Mesenchymal stem cell (in vitro differentiated cells and primary cell): ENCODE measurements around the gene C5orf46.

ENCODE experiments used
- DNase-seq: peaks from one replicate; pipeline ENCODE4 v3.0.0-alpha.2; 2013
- H2AFZ ChIP-seq: one replicate; pipeline ENCODE4 v1.6.1; 2013; ENCODE audit warnings: low read depth, mild to moderate bottlenecking, control low read depth, inconsistent platforms, low read length, moderate library complexity
- H2AK5ac ChIP-seq: 2 replicates; pipeline ENCODE4 v1.6.1; 2013; ENCODE audit warnings: low read length, moderate library complexity, mild to moderate bottlenecking, inconsistent platforms; ENCODE audit not compliant: severe bottlenecking
- H2BK120ac ChIP-seq: one replicate; pipeline ENCODE4 v1.6.1; 2013; ENCODE audit warnings: low read depth, mild to moderate bottlenecking, inconsistent platforms, low read length, moderate library complexity
- H2BK12ac ChIP-seq, 2 experiments: one replicate each; pipeline ENCODE4 v1.6.1; 2013; ENCODE audit warnings: inconsistent platforms in 2 of 2, low read length in 2 of 2, mild to moderate bottlenecking in 2 of 2, moderate library complexity in 2 of 2, control low read depth in 1 of 2
- H2BK15ac ChIP-seq: one replicate; pipeline ENCODE4 v1.6.1; 2013; ENCODE audit warnings: mild to moderate bottlenecking, low read depth, inconsistent platforms; ENCODE audit not compliant: poor library complexity, severe bottlenecking
- H2BK5ac ChIP-seq: 2 replicates; pipeline ENCODE4 v1.6.1; 2013; ENCODE audit warnings: low read depth, mild to moderate bottlenecking, low read length, control low read depth, inconsistent platforms; ENCODE audit not compliant: poor library complexity, severe bottlenecking
- H3K14ac ChIP-seq, 2 experiments: one replicate each; pipeline ENCODE4 v1.6.1; 2013; ENCODE audit warnings: inconsistent platforms in 2 of 2, low read length in 2 of 2, control low read depth in 1 of 2, mild to moderate bottlenecking in 1 of 2, moderate library complexity in 1 of 2
- H3K18ac ChIP-seq, 2 experiments: one replicate each; pipeline ENCODE4 v1.6.1; 2013; ENCODE audit warnings: inconsistent platforms in 2 of 2, low read length in 2 of 2, control low read depth in 1 of 2, low read depth in 1 of 2, mild to moderate bottlenecking in 1 of 2
- H3K23ac ChIP-seq, 2 experiments: one replicate each; pipeline ENCODE4 v1.6.1; 2013; ENCODE audit warnings: inconsistent platforms in 2 of 2, low read length in 2 of 2, mild to moderate bottlenecking in 2 of 2, moderate library complexity in 2 of 2, control low read depth in 1 of 2
- H3K27ac ChIP-seq: 2 replicates; pipeline ENCODE4 v1.5.1; 2013; ENCODE audit warnings: mild to moderate bottlenecking, moderate library complexity, low read length, control low read depth, inconsistent platforms; ENCODE audit not compliant: poor library complexity, severe bottlenecking
- H3K27me3 ChIP-seq, 2 experiments: 2 replicates each; pipeline versions ENCODE4 v1.6.1 to v1.7.0; 2013; ENCODE audit warnings: low read length in 2 of 2, mild to moderate bottlenecking in 2 of 2, moderate library complexity in 2 of 2, control low read depth in 1 of 2, inconsistent platforms in 1 of 2; ENCODE audit not compliant: control insufficient read depth in 1 of 2, insufficient read depth in 1 of 2
- H3K36me3 ChIP-seq, 2 experiments: 2 replicates each; pipeline versions ENCODE4 v1.6.1 to v1.7.0; 2013; ENCODE audit warnings: low read length in 2 of 2, control low read depth in 1 of 2, inconsistent platforms in 1 of 2, low read depth in 1 of 2, mild to moderate bottlenecking in 1 of 2; ENCODE audit not compliant: insufficient read depth in 2 of 2, control insufficient read depth in 1 of 2
- H3K4ac ChIP-seq, 2 experiments: one replicate each; pipeline ENCODE4 v1.6.1; 2013; ENCODE audit warnings: inconsistent platforms in 2 of 2, low read length in 2 of 2, mild to moderate bottlenecking in 2 of 2, moderate library complexity in 2 of 2, control low read depth in 1 of 2, low read depth in 1 of 2
- H3K4me1 ChIP-seq: 2 replicates; pipeline ENCODE4 v1.6.1; 2013; ENCODE audit warnings: low read depth, low read length, control low read depth; ENCODE audit not compliant: control insufficient read depth, insufficient read depth
- H3K4me2 ChIP-seq: 2 replicates; pipeline ENCODE4 v1.6.1; 2013; ENCODE audit warnings: low read length, mild to moderate bottlenecking, inconsistent platforms; ENCODE audit not compliant: poor library complexity, severe bottlenecking
- H3K4me3 ChIP-seq, 2 experiments: 2 replicates each; pipeline versions ENCODE4 v1.5.1 to v1.7.0; 2013; ENCODE audit warnings: low read length in 2 of 2, mild to moderate bottlenecking in 2 of 2, control low read depth in 1 of 2, low read depth in 1 of 2; ENCODE audit not compliant: insufficient read depth in 1 of 2
- H3K79me1 ChIP-seq: replicated peaks from 2 replicates; pipeline ENCODE4 v1.6.1; 2013; ENCODE audit warnings: mild to moderate bottlenecking, control low read depth, low read length, inconsistent platforms; ENCODE audit not compliant: poor library complexity, severe bottlenecking
- H3K9ac ChIP-seq: 2 replicates; pipeline ENCODE4 v1.7.0; 2013; ENCODE audit warnings: mild to moderate bottlenecking, low read length, moderate library complexity
- H3K9me3 ChIP-seq: 2 replicates; pipeline ENCODE4 v1.7.0; 2013; ENCODE audit warnings: mild to moderate bottlenecking, low read length; ENCODE audit not compliant: control insufficient read depth
- H4K8ac ChIP-seq: one replicate; pipeline ENCODE4 v1.6.1; 2013; ENCODE audit warnings: inconsistent platforms, mild to moderate bottlenecking, low read length, moderate library complexity
- H4K91ac ChIP-seq: one replicate; pipeline ENCODE4 v1.6.1; 2013; ENCODE audit warnings: mild to moderate bottlenecking, low read length, inconsistent platforms
- WGBS: methylation state at CpG from one replicate; pipeline ENCODE4 v1.1.7; 2013; ENCODE audit warnings: mixed read lengths; 5-methylcytosine and 5-hydroxymethylcytosine counted together

Gene C5orf46

DNA sequence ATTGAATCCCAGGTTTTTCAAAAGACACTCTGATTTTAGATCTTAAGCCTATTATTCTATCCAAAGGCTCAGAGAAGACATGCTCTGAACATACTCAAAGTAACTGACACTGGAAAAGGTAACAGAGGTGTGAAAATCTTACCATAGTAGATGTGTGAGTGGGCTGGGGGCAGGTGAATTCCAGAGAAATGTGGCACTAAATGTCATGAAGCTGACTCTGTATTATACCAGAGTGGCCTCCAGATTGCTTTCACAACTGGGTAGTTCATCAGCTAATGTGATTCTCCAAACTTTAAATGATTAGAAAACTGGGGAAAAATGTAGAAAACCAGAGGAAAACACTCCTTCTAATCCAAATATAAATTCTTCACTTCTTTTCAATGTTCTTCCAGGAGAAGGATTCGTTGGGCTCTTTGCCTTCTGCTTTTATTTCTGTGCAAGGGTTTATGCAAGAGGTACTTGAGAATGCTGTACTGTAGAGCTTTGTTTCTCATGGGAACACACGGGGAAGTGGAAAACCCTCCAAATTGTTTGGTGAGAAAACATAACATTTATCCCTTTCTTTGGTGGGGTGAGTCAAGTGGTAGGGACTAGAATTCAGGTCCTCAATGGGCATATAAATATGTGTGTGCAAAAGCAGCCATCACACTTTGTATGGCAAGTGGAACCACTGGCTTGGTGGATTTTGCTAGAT, 28.1 kb downstream of the C5orf46 start, which contains the start of gene SCGB3A2:
Gene SCGB3A2 (plus strand): TSS at position 646 of the 694 bp plus-strand sequence. CDS start 93 bp downstream, outside the sequence.
- Histone ChIP-seq H3K27ac (no peak within 1 kb of the TSS), H4K8ac (no peak within 1 kb of the TSS), H3K36me3 (no peaks in the 10 kb centered on the region), H3K9ac (no peak within 1 kb of the TSS), H2BK12ac (no peak within 1 kb of the TSS), H4K91ac (no peak within 1 kb of the TSS), H3K23ac (no peak within 1 kb of the TSS), H3K79me1 (no peaks in the 10 kb centered on the region), H3K27me3 (peaks cover 34 to 44% of the 10 kb centered on the region in 2 experiments), H3K4ac (no peak within 1 kb of the TSS), H3K14ac (no peak within 1 kb of the TSS), H3K4me2 (no peak within 1 kb of the TSS), H3K18ac (no peak within 1 kb of the TSS), H2AK5ac (no peak within 1 kb of the TSS), H2AFZ (no peak within 1 kb of the TSS), H3K4me3 (no peak within 1 kb of the TSS), H3K4me1 (no peaks in the 10 kb centered on the region), H2BK15ac (no peak within 1 kb of the TSS), H2BK120ac (no peak within 1 kb of the TSS), H3K9me3 (no peaks in the 10 kb centered on the region), H2BK5ac (no peak within 1 kb of the TSS)
- DNase-seq, result no peak
- WGBS, result 44% methylated on average over 2 of the region's 2 CpGs

DNA sequence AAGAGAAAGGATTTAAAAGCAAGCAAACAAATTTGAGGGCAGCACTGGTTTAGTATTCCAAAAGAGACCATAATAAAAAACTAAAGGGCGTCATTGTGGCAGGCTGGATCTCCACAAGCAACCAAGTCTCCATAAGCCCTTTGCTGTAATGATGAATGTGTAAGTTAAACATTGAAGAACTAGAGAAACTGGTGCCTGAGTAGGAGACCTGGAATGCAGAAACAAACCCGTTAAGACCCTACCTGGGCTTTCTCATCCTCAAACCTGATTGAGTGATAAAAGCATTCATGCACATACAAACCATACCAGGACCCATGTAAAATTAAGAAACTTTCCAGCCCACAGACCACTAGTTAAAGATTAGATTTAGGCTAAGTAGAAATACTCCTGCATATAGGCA, 29.7 kb downstream of the C5orf46 start:
- no peak overlapping the region for H3K4ac ChIP-seq
- no peak for DNase-seq
- H3K14ac ChIP-seq, result no peak overlapping the region
- no peak overlapping the region for H2BK120ac ChIP-seq
- H2BK5ac ChIP-seq, result no peak overlapping the region
- H2AFZ ChIP-seq, result no peak overlapping the region
- H3K9me3 ChIP-seq, result no peaks in the 10 kb centered on the region
- H3K36me3 ChIP-seq, result no peaks in the 10 kb centered on the region
- no peaks in the 10 kb centered on the region for H3K79me1 ChIP-seq
- peaks cover 39% of the 10 kb centered on the region in 2 experiments for H3K27me3 ChIP-seq
- H3K4me1 ChIP-seq, result no peaks in the 10 kb centered on the region
- 100% methylated on average over 1 of the region's 2 CpGs for WGBS
- H3K4me3 ChIP-seq, result no peak overlapping the region
- no peak overlapping the region for H4K91ac ChIP-seq
- no peak overlapping the region for H3K23ac ChIP-seq
- no peak overlapping the region for H3K9ac ChIP-seq
- H3K18ac ChIP-seq, result no peak overlapping the region
- no peak overlapping the region for H3K27ac ChIP-seq
- no peak overlapping the region for H2AK5ac ChIP-seq
- H2BK15ac ChIP-seq, result no peak overlapping the region
- H4K8ac ChIP-seq, result no peak overlapping the region
- H3K4me2 ChIP-seq, result no peak overlapping the region
- no peak overlapping the region for H2BK12ac ChIP-seq

DNA sequence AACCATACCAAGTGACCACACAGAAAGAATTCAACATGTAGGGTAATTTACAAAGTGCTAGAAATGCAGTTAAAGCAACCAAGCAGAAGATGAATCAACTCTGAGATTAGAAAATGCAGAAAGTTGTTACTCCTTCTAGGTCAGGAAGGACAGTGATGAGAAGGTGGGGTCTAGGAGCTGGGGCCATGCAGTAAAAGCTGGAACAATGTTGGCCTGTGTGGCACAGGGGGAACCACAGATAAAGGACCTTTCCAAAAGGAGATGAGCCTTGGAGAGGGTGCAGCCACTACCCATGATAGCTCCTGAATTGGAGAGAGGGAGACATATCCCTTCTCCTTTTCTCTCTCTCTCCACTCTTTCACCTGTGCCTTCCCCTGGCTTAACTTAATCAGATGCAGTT, 30.2 kb downstream of the C5orf46 start:
- H2BK5ac ChIP-seq, result no peak overlapping the region
- H3K79me1 ChIP-seq, result no peaks in the 10 kb centered on the region
- no peaks in the 10 kb centered on the region for H3K9me3 ChIP-seq
- no peak overlapping the region for H3K4ac ChIP-seq
- H3K9ac ChIP-seq, result no peak overlapping the region
- H3K4me3 ChIP-seq, result no peak overlapping the region
- no peak overlapping the region for H2AK5ac ChIP-seq
- no peak overlapping the region for H4K91ac ChIP-seq
- H3K4me2 ChIP-seq, result no peak overlapping the region
- DNase-seq, result no peak
- no peak overlapping the region for H3K18ac ChIP-seq
- H2BK15ac ChIP-seq, result no peak overlapping the region
- H2AFZ ChIP-seq, result no peak overlapping the region
- no peak overlapping the region for H4K8ac ChIP-seq
- no peak overlapping the region for H2BK120ac ChIP-seq
- H3K27me3 ChIP-seq, result peaks cover 35 to 39% of the 10 kb centered on the region in 2 experiments
- no peak overlapping the region for H3K14ac ChIP-seq
- no peak overlapping the region for H2BK12ac ChIP-seq
- no peak overlapping the region for H3K23ac ChIP-seq
- H3K36me3 ChIP-seq, result no peaks in the 10 kb centered on the region
- no peaks in the 10 kb centered on the region for H3K4me1 ChIP-seq
- H3K27ac ChIP-seq, result no peak overlapping the region

DNA sequence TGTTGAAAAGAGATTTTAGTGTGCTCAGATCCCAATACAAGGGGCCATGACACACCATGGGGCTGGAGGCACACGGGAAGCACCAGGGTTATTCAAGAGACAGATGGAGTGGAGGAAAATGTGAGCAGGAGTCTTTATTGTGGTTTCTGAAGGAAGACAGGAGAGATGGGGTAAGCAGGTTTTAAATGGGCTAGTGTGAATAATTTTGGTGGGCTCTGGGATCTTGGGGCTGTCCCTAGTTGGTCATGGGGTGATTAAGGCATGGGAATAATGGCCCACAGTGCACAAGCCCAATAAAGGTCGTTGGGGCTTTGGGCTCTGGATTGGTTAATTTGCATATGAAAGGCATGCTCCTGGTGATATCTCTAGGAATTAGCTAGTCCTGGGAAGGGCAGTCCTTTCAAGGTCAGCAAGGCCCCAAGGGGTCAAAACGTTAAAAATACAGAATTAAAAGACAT, 31.4 kb downstream of the C5orf46 start:
- no peak overlapping the region for H3K4me2 ChIP-seq
- H3K14ac ChIP-seq, result no peak overlapping the region
- no peak overlapping the region for H3K9ac ChIP-seq
- no peak overlapping the region for H2AK5ac ChIP-seq
- H3K4me3 ChIP-seq, result no peak overlapping the region
- H3K27me3 ChIP-seq, result peaks cover 34 to 38% of the 10 kb centered on the region in 2 experiments
- H3K23ac ChIP-seq, result no peak overlapping the region
- H2BK12ac ChIP-seq, result no peak overlapping the region
- no peak overlapping the region for H3K27ac ChIP-seq
- no peak overlapping the region for H2AFZ ChIP-seq
- no peak overlapping the region for H4K91ac ChIP-seq
- H3K79me1 ChIP-seq, result no peaks in the 10 kb centered on the region
- no peaks in the 10 kb centered on the region for H3K4me1 ChIP-seq
- H3K4ac ChIP-seq, result no peak overlapping the region
- H3K18ac ChIP-seq, result no peak overlapping the region
- H2BK120ac ChIP-seq, result no peak overlapping the region
- no peaks in the 10 kb centered on the region for H3K36me3 ChIP-seq
- H4K8ac ChIP-seq, result no peak overlapping the region
- DNase-seq, result no peak
- no peaks in the 10 kb centered on the region for H3K9me3 ChIP-seq
- WGBS, result 4% methylated on average over 3 of the region's 3 CpGs
- no peak overlapping the region for H2BK15ac ChIP-seq
- no peak overlapping the region for H2BK5ac ChIP-seq
